Measurements from ENCODE around the gene ZNF746.

- TF ChIP-seq CTCF (IDR thresholded peaks at IDR 0.05) (no peak), POLR2A (IDR thresholded peaks at IDR 0.05) (no peak)
These were observed 61.3 kb downstream of the ZNF746 start for GRCh38 chr7:149436358-149436757.

All from Peyer's patch (tissue), 4 donors.